Activated naive CD8-positive, alpha-beta T cell treated with anti-CD3 and anti-CD28 coated beads, Interleukin-2, amount 10 ng/mL, durations not matched to agents 7 days and 5 days (primary cell): Measurements from ENCODE around the gene GSDME. TPM values are rescaled to one million over a fixed set of nuclear protein-coding genes. Genes with fewer than 3 reads are reported as not detected.
A peak's percentile ranks its signal among the peaks of the same experiment; 100 is the strongest.

Experiments
- ATAC-seq: fragments of 150-1000 bp; cut with Tn5 transposase; one replicate; pipeline ENCODE4 v1.10.0; 2021; ENCODE audit warnings: low read depth, moderate library complexity
- POLR2A ChIA-PET: fragments of 350-600 bp; sonication (Branson Sonifier 250); formaldehyde crosslinking; loops from one replicate; lab custom pipeline; 2021; ENCODE audit warnings: antibody characterized with exemption; lab: Charles Lee
- DNase-seq: peaks from one replicate; pipeline ENCODE4 v3.0.0; 2021
- H3K27ac Mint-ChIP-seq: one replicate; pipeline ENCODE4 v1.8.0; 2022; ENCODE audit warnings: mild to moderate bottlenecking, mixed read lengths
- H3K27me3 Mint-ChIP-seq: one replicate; pipeline ENCODE4 v1.8.0; 2022; ENCODE audit warnings: mild to moderate bottlenecking, moderate library complexity, mixed read lengths
- H3K36me3 Mint-ChIP-seq: one replicate; pipeline ENCODE4 v1.8.0; 2021; ENCODE audit warnings: mild to moderate bottlenecking, mixed read lengths
- H3K4me1 Mint-ChIP-seq: one replicate; pipeline ENCODE4 v1.8.0; 2021; ENCODE audit warnings: mixed read lengths
- H3K4me3 Mint-ChIP-seq: one replicate; pipeline ENCODE4 v1.8.0; 2022; ENCODE audit warnings: mild to moderate bottlenecking, moderate library complexity, mixed read lengths
- H3K9me3 Mint-ChIP-seq: one replicate; pipeline ENCODE4 v1.8.0; 2021; ENCODE audit warnings: mixed read lengths
- total RNA-seq, 2 experiments: library from RNA; stranded (reverse); gene quantifications; one replicate each; pipeline ENCODE4 v1.2.3, GENCODE V29; 2021

The GSDME gene
- total RNA-seq, 2 experiments from 2014 or later: 2.5 to 3.1 TPM

DNA sequence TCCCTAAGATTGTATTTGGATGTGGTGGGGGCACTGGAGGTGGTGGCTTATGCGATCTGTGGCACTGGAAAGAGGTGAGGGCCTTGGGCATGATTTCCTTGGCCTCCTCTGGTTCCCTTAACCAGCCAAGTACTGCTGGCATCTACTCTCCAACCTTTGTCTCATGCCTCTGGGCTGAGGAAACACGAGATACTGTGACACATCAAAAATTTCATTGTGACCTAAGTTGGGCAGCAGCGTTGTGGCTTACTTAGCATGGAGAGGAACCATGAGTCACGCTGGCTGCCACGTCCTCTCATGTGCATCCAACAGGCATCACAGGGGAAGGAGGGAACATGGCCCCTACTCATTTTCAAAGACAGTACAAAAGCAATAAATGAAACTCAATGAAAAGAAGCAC is 29.7 kb upstream of the GSDME start:
- H3K27ac Mint-ChIP-seq: no peak overlapping the region

DNA sequence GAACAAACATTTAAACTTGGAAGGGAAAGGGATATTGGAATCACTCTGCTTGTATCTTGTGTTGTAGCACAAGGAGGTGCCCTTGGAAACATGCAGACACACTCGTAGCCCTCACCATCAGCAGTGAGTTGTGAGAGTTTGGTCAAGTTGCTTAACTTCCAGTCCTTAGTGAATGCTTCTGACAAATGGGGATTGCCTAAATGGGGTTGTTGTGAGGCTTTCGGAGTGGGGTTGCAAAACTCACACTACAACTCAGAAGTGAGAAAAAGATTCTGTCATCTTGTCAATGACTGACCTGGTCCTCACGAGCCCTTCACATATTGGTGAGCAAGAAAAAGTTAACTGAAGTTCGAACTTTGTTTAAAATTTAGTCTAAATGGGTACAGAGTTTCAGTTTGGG is 29.0 kb upstream of the GSDME start:
- H3K4me3 Mint-ChIP-seq: no peak overlapping the region
- POLR2A ChIA-PET: no interaction called here
- no peak for ATAC-seq
- no peak for DNase-seq
- H3K36me3 Mint-ChIP-seq: peaks cover 28% of the 10 kb centered on the region
- no peaks in the 10 kb centered on the region for H3K27me3 Mint-ChIP-seq
- H3K9me3 Mint-ChIP-seq: peaks cover 15% of the 10 kb centered on the region
- H3K27ac Mint-ChIP-seq: no peak overlapping the region
- no peaks in the 10 kb centered on the region for H3K4me1 Mint-ChIP-seq

More for the DNA sequence above, 29.7 kb upstream of the GSDME start:
- POLR2A ChIA-PET: no interaction called here
- Mint-ChIP-seq H3K9me3 (peaks cover 14% of the 10 kb centered on the region), H3K36me3 (peaks cover 32% of the 10 kb centered on the region), H3K27me3 (no peaks in the 10 kb centered on the region), H3K4me1 (no peaks in the 10 kb centered on the region), H3K4me3 (no peak overlapping the region)
- DNase-seq (no peak), ATAC-seq (peak; percentile 33)

DNA sequence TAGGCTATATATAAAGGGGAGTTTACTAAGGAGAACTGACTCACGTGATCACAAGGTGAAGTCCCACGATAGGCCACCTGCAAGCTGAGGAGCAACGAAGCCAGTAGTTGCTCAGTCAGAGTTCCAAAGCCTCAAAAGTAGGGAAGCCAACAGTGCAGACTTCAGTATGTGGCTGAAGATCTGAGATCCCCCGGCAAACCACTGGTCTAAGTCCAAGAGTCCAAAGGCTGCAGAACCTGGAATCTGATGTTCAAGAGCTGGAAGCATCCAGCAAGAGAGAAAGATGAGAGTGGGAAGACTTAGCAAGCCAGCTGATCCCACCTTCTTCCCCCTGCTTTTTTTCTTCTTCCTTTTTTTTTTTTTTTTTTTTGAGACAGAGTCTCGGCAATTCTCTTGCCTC is 27.0 kb upstream of the GSDME start:
- Mint-ChIP-seq H3K9me3 (peaks cover 14% of the 10 kb centered on the region), H3K4me3 (no peak overlapping the region), H3K27me3 (no peaks in the 10 kb centered on the region), H3K27ac (no peak overlapping the region), H3K36me3 (peaks cover 22% of the 10 kb centered on the region), H3K4me1 (no peaks in the 10 kb centered on the region)
- DNase-seq (no peak), ATAC-seq (no peak)
- POLR2A ChIA-PET: interaction anchor here (0.7 kb wide), 1 partner anchor 34 kb away, joined by 3 read pairs; no protein-coding TSS in a partner anchor

DNA sequence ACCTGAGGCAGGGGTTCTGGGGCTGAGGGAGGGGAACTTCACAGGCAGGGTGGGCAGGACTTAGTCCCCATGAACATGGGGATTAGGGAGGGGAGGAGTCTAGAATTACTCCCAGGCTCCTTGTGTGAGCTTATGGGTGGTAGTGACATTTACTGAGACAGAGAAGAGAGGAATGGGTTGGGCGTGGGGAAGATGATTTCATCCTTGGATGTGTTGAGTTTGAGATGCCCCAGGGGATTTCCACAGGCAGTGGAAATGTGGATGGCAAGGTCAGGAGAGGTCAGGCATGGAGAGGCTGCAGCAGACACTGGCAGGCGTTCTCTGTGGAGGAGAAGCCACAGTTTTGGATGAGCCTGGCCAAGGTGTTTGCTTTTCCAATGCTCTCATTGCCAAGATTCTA is 26.4 kb upstream of the GSDME start:
- Mint-ChIP-seq H3K4me3 (no peak overlapping the region), H3K27me3 (no peaks in the 10 kb centered on the region), H3K27ac (no peak overlapping the region), H3K4me1 (no peaks in the 10 kb centered on the region), H3K9me3 (peaks cover 14% of the 10 kb centered on the region), H3K36me3 (peaks cover 20% of the 10 kb centered on the region)
- DNase-seq: no peak
- POLR2A ChIA-PET: no interaction called here
- no peak for ATAC-seq

DNA sequence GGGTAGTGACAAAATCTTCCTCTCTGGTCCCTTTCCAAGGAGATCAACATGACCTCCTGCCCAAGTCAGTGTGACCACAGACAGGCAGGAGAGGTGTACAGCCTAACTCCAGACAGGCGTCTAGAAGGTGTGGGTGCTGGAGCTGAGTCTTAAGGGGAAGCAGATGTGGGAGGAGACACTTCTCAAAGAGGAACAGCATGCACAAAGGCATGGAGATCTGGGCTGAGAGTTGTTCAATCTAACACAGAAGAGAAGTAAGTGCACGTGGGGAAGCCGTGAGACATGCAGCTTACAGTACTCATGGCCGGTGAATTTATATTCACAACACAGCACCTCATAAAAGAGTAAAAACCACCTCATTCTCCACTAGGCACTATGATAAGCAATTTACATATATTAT is 23.8 kb upstream of the GSDME start:
- Mint-ChIP-seq H3K4me1 (no peaks in the 10 kb centered on the region), H3K9me3 (peaks cover 12% of the 10 kb centered on the region), H3K27ac (no peak overlapping the region), H3K4me3 (no peak overlapping the region), H3K27me3 (no peaks in the 10 kb centered on the region), H3K36me3 (peaks cover 20% of the 10 kb centered on the region)
- no peak for ATAC-seq
- no peak for DNase-seq
- POLR2A ChIA-PET: no interaction called here

DNA sequence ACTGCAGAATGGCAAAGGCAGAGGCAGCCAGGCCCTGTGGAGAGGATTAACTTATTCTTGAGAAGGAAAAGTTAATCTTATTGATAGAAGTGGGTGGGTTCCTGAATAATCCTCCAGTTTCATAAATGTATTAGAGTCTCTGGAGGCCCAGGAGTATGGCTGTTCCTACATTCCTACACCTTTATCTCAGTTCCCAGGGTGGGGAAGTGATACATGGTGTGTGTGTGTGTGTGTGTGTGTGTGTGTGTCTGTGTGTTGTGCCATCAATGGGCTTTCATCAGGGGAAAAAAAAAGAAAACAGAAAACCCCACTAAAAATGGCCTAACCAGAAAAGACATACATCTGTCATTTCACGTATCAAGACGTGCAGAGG is 22.0 kb upstream of the GSDME start:
- no peak overlapping the region for H3K27ac Mint-ChIP-seq
- DNase-seq: no peak
- POLR2A ChIA-PET: no interaction called here
- H3K36me3 Mint-ChIP-seq: peaks cover 18% of the 10 kb centered on the region
- H3K27me3 Mint-ChIP-seq: no peaks in the 10 kb centered on the region
- peaks cover 12% of the 10 kb centered on the region for H3K9me3 Mint-ChIP-seq
- H3K4me3 Mint-ChIP-seq: no peak overlapping the region
- ATAC-seq: no peak
- H3K4me1 Mint-ChIP-seq: no peaks in the 10 kb centered on the region

DNA sequence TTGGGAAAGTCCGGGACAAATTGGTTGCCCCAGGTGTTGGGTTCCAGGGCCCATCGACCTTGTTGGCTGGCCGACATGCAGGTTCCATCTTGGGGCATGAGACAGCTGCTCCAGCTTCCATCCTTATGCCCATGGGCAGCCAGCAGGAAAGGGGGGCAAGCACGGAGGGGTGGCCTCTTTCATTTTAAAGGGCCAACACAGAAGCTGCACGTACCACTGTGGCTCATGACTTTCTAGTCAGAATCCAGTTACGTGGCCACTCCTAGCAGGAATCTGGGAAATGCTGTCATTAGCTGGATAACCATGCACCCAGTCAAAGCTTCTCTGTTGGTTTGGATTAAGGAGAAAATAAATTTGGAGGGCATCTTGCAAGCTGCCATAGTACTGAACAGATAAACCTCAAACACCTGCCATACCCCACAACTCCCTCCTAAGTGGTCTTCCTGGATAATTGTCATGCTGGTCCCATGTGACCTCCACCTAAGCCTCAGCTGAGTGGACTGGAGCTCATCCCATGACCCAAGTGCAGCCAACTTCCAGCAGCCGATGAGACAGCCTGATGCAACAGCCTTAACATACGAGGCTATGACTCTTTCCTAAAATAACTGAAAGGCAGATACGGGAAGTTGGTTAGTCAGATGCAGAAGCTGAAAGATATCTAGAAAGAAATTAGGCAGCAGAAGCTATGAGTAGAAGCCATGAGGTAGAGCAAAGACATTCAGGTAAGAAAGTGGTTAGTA is 21.4 kb upstream of the GSDME start:
- Mint-ChIP-seq H3K27me3 (no peaks in the 10 kb centered on the region), H3K4me3 (no peak overlapping the region), H3K9me3 (peaks cover 10% of the 10 kb centered on the region), H3K4me1 (peaks cover 3% of the 10 kb centered on the region), H3K36me3 (peaks cover 13% of the 10 kb centered on the region), H3K27ac (no peak overlapping the region)
- POLR2A ChIA-PET: no interaction called here
- DNase-seq (no peak), ATAC-seq (no peak)

DNA sequence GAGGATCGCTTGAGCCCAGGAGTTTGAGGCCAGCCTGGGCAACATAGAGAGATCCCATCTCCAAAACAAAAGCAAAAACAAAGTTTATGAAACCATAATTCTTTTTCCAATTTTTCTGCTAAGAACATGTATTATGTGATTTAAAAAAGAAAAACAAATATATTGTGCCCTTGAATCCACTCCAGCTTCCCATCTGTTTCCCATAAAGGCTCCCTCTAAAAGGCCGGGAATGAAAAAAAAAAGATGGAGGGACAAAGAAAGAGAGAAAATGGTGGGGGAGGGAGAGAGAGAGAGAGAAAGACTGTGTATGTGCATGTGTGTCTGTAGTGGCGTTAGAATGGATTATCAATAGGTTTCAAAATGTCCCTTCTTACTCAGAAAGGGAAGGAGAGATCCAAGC is 20.5 kb upstream of the GSDME start:
- peaks cover 4% of the 10 kb centered on the region for H3K9me3 Mint-ChIP-seq
- no peak for DNase-seq
- no peak overlapping the region for H3K4me3 Mint-ChIP-seq
- POLR2A ChIA-PET: no interaction called here
- no peaks in the 10 kb centered on the region for H3K27me3 Mint-ChIP-seq
- H3K36me3 Mint-ChIP-seq: peaks cover 4% of the 10 kb centered on the region
- no peak overlapping the region for H3K27ac Mint-ChIP-seq
- H3K4me1 Mint-ChIP-seq: peaks cover 7% of the 10 kb centered on the region
- ATAC-seq: no peak

DNA sequence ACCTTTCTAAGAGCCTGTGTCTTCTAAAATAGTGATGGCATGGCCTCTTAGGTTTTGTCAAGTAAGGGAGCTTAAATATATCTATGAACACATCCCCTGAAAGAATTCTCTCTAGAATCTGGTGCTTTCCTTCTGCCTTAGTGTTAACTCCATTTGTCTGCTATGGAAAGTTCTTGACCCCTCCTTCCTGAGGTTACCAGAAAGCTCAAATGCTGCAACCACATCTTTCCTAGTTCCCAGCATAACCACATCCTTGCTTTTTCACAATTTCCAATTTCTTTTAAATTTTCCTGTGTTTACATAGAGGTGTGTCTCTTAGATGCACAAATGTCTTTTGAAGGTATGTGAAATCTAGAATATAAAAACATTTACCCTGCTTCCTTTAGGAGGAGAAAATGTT is 16.4 kb upstream of the GSDME start:
- POLR2A ChIA-PET: no interaction called here
- Mint-ChIP-seq H3K27me3 (peaks cover 7% of the 10 kb centered on the region), H3K36me3 (peaks cover 4% of the 10 kb centered on the region), H3K4me1 (peaks cover 21% of the 10 kb centered on the region), H3K9me3 (peaks cover 3% of the 10 kb centered on the region), H3K27ac (no peak overlapping the region), H3K4me3 (no peak overlapping the region)
- DNase-seq (no peak), ATAC-seq (no peak)

DNA sequence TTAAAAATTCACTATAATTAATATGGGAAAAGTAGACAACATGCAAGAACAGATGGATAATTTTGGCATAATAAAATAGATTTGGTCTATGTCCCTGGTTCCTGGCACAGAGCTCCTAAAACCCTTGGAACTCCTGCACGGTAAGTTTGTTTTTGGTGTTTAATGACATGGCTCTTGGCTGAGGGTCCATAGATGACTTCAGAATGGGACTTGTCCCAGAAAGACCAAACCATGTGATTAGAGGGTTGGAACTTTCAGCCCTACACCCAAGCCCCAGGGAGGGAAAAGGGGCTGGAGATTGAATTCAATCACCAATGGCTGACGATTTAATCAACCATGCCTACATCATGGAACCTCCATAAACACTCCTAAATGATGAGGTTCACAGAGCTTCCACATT is 12.6 kb upstream of the GSDME start:
- peaks cover 3% of the 10 kb centered on the region for H3K9me3 Mint-ChIP-seq
- peaks cover 28% of the 10 kb centered on the region for H3K4me1 Mint-ChIP-seq
- DNase-seq (no peak), ATAC-seq (no peak)
- H3K27ac Mint-ChIP-seq: no peak overlapping the region
- peaks cover 21% of the 10 kb centered on the region for H3K27me3 Mint-ChIP-seq
- no peak overlapping the region for H3K4me3 Mint-ChIP-seq
- peaks cover 4% of the 10 kb centered on the region for H3K36me3 Mint-ChIP-seq
- POLR2A ChIA-PET: no interaction called here

DNA sequence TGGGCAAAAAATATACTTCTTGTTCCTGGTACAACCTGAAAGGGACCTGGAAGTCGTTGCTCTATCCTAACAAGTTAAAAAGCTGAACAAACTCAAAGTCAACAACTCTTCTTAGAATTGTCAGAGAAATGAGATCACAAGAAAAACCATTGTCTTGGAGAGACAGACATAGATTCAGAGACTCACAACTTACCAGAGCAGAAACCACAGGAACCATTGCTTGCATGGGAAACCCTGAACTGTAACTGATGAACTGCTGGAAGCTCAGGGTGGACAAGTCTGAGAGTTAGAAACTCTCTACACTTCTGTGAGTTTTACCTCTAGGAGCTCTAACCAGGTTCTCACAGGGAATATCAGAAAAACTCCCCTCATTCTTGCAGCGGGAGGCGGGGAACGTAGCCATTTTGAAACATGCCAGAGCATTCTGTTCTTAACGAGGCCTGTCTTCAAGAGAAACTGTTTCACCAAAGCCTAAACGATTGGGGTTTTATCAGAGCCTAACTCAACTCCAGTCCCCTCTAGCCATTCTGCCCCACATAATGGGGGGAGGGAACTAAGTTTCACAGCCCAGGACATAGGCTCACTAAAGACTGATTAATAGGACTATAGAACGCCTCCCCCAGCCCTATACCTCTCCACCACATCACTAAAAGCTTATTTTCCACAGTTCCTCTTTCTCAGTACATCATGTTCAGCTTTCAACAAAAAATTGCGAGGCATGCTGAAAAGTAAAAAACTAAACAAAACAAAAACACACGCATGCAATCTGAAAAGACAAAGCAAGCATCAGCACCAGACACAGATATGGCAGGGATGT is 12.0 kb upstream of the GSDME start:
- H3K36me3 Mint-ChIP-seq: peaks cover 4% of the 10 kb centered on the region
- H3K4me1 Mint-ChIP-seq: peaks cover 28% of the 10 kb centered on the region
- DNase-seq (no peak), ATAC-seq (peak; percentile 78)
- peaks cover 3% of the 10 kb centered on the region for H3K9me3 Mint-ChIP-seq
- H3K4me3 Mint-ChIP-seq: peak overlapping the region; percentile 47
- H3K27ac Mint-ChIP-seq: peak overlapping the region; percentile 69
- peaks cover 27% of the 10 kb centered on the region for H3K27me3 Mint-ChIP-seq
- POLR2A ChIA-PET: interaction anchor here (1.3 kb wide), 1 partner anchor 11 kb away, joined by 5 read pairs; no protein-coding TSS in a partner anchor

DNA sequence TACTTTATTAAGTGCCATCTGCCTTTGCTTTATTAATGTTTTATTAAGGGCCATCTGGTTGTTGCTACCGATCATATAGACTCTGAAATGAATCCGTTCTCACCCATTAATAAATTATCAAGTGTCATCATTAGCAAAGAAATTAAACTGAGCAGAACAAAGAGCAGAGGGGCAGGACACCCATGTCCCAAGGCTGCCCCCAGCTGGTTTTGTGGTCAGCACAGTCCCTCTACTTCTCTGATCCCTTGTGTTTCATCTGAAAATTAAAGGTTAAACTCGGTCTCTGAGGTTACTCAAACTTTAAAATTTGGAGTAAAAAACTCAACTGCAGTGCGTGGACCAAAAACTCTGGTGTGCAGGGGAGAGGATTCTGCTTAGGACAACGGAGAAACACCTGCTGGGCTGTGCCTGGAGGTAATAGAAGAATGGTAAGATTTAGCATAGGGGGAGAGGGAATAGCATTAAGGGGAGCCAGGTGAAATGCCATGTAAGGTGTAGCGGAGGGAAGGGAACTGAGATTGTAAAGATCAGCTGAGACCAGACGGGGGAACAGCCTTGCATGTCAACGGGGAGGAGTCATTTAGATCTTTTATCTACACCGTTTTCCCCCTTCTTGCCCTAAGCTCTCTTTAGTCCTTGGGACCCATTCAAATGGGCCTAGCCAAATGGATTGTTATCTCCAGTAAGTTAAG is 10.8 kb upstream of the GSDME start:
- Mint-ChIP-seq H3K9me3 (peaks cover 3% of the 10 kb centered on the region), H3K27me3 (peaks cover 36% of the 10 kb centered on the region), H3K4me1 (peaks cover 24% of the 10 kb centered on the region), H3K27ac (no peak overlapping the region), H3K4me3 (no peak overlapping the region), H3K36me3 (peaks cover 4% of the 10 kb centered on the region)
- DNase-seq (no peak), ATAC-seq (no peak)
- POLR2A ChIA-PET: interaction anchor here (0.7 to 1.3 kb wide), 2 partner anchors 10 to 12 kb away, joined by 4 to 5 read pairs; no protein-coding TSS in a partner anchor

DNA sequence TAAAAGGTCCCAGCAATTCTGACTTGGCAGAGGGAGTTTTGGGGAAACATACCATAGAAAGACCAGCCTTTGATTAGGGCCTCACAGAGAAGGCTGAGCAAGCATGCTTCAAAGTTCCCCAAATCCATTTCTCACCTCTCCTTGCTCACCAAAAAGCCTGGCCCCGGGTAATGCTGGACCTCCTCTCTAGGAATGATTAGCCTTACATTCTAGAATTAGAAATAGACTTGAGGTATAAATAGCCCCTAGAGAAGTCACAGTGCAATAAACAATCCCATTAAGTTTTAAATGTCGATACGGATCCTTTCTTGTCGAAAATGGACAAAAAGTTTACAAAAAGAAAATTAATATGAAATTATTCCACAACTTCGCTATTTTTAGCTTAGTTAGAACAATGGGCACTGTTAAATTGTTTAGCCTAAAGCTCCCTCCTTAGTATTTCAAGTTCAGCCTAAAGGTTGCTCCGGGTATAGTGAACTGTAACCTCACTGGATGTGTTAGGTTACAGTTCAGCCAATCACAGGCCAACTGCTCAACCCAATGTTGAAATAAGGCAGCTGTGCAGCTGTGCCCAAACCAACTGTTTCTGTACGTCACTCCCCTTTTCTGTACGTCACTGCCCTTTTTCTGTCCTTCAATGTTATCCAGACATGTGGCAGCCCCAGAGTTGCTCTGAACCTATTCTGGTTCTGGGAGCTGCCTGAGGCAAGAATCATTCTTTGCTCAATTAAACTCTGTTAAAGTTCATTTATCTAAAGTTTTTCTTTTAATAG is 7.9 kb upstream of the GSDME start:
- POLR2A ChIA-PET: no interaction called here
- DNase-seq (no peak), ATAC-seq (no peak)
- Mint-ChIP-seq H3K36me3 (no peaks in the 10 kb centered on the region), H3K27ac (no peak overlapping the region), H3K4me3 (no peak overlapping the region), H3K27me3 (peaks cover 45% of the 10 kb centered on the region), H3K4me1 (peaks cover 24% of the 10 kb centered on the region), H3K9me3 (peaks cover 4% of the 10 kb centered on the region)
